Dedifferentiated amniotic fluid mesenchymal stem cell (primary cell): Measurements from ENCODE around the gene RPS4Y2.

Experiments used
- DNase-seq: peaks from one replicate; pipeline ENCODE4 v3.0.0-alpha.2; 2016; ENCODE audit errors: extremely low spot score

Gene RPS4Y2

DNA sequence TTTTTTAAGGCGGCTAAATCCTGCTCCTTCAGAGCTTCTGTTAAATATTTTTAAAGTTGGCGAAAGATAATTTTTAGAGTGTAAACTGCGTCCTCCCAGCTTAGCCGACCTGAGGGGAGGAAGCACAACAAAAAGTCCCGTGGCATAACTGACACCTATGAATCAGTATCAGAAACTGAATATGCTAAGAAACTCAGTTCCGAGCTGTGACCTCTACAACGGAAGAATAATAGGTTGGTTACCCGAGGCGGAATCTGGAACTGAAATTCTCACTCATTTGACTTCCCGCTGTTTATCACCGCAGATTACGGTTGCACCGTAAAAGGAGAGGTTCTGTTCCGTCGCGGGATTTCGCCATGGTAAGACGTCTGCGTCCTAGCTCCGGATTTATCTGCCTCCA lies at the start of gene RPS4Y2:
RPS4Y2 (plus strand) TSS at position 301 of the 400 bp plus-strand sequence; CDS start at position 357, 56 bp downstream.
- DNase-seq, result no peak

DNA sequence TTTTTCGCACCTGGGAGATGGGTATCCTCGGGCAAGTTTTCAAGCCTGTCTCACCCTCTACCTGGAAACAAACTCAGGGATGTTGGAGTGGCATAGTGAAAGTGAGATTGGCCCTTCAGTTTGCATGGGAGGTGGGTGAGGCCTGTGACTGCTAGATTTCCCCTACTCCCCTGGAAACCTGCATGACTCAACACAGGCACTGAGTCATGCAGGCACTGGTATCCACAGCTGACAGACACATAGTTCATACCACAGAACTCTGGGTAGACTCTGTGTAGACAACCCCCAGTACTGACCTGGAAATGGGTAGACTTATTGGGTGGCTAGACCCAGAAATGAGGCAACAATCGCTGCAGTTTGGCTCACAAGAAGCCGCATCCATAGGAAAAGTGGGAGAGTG lies 41.5 kb upstream of the RPS4Y2 start:
- DNase-seq, result no peak

DNA sequence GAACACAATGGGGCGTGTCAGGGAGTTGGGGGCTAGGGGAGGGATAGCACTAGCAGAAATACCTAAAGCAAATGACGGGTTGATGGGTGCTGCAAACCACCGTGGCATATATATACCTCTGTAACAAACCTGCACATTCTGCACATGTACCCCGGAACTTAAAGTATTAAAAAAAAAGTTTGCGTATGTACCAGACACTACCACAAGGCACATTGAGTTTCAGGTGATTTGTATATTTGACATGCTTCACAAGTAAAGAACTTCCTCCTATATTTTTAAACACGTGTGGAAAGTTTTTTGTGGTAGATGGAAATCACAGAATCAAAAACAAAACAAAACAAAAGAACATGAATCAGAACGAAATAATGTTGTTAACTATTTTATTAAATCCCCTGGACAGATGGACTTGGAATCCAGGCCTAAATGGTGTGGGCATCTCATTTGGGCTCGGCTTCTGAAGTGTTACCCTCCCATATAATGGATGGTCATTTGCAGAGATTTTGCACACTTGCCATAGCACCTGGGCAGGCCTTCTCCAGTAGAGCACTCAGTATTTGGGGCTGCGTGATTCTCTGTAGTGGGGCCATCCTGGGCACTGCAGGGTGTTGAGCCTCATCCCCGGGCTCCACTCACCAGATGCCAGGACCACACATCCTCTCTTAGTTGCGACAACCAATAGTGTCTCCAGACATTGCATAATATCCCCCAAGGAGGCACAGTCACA lies 29.6 kb upstream of the RPS4Y2 start:
- no peak for DNase-seq

DNA sequence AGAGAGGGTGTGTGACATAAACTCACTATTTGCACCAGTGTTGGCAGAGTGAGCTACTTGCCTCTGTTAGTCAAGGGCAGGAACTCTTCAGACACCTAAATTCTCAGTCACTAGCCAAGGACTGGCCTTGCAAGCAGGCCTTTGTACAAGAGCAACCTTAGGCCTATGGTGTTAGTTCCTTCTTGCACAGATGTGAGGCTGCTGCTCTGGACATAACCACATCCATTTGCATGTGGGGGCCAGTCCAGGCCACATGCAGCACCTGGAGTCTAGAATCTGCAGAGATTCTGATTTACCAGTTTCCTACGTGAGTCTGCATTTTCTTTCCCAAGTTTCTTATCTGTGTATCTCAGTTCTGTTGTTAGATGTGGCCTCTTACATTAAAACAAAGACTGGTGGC lies 20.7 kb upstream of the RPS4Y2 start:
- no peak for DNase-seq

DNA sequence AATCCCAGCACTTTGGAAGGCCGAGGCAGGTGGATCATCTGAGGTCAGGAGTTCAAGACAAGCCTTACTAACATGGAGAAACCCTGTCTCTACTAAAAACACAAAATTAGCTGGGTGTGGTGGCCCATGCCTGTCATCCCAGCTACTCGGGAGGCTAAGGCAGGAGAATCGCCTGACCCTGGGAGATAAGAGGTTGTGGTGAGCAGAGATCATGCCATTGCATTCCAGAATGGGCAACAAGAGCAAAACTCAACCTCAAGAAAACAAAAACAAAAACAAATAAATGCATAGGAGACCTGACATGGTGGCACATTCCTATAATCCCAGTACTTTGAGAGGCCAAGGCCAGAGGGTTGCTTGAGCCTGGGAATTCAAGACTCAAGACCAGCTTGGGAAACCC lies 16.1 kb upstream of the RPS4Y2 start:
- no peak for DNase-seq

DNA sequence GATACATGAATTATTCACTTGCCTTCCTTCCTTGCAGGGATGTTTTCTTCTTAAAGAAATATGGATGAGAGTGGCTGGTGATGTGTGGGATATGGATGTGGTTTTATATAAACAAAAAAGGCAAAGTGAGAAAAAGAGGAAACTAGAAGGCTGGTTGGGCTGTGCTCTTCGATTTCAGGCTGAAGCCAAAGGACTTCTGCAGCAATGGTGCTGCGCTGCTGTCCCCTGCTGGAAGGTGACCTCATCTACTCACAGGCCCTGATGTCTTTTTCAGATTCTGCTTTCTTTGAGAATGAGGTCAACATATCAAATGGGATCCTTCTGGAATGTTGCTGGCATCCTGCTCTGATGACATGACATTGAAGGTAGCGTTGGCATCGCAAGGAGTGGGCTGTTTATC lies 15.3 kb upstream of the RPS4Y2 start:
- DNase-seq, result no peak

DNA sequence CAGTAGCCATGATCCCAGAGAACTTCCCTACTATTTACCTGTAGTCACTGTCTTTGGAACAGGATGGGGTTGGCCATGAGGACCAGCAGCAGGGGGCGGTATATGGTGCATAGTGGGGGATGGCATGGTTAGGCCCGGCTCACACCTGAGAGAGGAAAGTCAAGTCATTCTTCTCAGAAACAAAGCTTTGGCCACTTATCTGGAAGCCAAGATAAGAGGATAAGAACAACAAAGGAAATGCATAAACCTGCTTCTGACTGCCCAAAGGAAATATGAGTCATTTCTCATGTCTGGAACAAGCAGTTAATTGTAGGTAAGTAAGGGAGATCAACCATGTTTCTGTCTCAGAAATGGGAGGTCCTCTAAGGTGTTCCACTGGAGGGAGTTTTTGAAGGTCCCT lies 10.8 kb upstream of the RPS4Y2 start:
- DNase-seq, result no peak

DNA sequence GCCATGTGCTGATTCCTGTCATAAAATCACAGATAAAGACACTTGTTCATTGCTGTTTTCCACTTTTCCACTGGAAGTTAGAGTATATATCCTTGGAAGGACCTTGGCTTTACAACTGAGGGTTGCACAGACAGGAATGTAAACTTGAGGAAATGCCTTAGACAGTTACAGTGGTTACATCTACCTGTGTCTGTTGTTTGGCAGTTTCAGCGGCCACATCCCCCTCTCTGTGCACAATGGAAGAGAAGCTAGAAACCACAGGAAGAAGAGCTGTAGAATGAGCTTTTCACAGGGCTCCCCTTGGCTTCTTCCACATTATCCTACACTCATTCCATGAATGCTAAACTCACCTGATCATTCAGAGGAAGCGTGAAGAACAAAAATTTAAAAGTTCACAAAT lies 9.0 kb upstream of the RPS4Y2 start:
- DNase-seq, result no peak

DNA sequence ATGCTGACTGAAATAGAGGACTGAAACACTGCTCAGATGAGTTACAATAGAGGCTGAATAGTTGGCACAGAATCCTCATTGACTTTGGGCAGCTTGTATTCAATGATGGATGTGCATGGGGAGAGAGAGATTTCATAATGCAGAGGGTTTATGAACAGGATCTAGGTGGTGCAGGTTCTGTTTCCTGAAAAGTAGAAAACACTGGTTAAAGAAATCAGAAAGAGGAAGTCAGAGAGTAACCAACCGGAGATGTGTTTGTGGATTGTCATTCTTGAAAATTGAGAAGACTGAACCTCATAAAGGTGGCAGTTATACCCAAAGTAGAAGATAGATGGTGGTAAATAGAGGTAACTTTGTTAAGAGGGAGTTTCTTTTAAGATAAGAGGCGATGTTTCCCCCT lies 8.0 kb downstream of the RPS4Y2 start:
- DNase-seq, result no peak

DNA sequence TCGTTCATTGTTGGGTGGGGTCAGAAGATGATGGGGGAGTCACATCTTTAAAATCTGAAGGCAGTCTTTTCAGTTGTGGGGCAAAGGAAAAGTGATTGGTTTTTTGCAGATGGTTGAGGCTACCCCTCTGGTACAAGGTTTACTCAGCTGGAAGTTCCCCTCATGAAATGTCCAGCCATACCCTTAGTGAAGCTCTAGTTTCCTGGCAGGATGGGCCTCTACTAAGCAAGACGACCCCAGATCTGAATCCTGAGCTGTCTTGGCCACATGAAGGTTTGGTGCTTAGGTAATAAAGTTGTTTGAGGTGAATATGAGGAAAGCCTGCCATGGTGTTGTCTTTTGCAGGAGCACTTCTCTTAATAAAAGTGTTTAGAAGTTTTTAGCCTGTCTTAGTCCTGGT lies 9.2 kb downstream of the RPS4Y2 start:
- DNase-seq, result no peak

DNA sequence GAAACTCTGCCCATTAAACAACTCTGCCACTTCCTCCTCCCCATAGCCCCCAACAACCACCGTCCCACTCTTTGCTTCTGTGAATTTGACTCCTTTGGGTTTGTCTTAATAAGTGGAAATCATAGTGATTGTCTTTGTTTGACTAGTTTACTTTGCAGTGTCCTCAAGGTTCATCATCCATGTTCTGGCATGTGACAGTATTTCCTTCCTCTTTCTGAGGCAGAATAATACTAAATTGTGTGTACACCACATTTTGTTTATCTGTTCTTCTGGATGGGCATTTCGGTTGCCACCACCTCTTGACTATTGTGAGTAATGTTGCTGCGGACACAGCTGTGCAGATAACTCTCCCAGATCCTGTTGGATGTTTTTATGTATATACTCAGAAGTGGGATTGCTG lies 14.8 kb downstream of the RPS4Y2 start:
- DNase-seq, result no peak

DNA sequence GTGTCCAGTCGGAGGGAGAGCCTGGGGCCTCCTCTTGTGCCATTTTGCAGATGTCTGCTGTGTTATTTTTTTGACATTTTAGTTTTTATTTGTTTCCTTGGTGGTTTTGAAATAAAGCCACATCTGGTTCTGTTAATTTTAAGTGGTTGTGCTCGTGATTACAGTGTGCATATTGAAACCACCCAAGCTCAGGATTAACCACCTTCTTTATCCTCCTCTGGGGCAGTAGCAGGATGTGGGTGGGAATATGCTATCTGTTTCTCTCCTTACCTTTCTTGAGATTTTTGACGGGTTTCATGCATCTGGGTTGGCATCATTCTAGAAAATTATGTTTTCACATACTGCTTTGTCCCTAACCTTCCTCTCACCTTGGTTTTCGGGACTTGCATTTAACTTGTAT lies 20.2 kb downstream of the RPS4Y2 start:
- DNase-seq, result no peak

DNA sequence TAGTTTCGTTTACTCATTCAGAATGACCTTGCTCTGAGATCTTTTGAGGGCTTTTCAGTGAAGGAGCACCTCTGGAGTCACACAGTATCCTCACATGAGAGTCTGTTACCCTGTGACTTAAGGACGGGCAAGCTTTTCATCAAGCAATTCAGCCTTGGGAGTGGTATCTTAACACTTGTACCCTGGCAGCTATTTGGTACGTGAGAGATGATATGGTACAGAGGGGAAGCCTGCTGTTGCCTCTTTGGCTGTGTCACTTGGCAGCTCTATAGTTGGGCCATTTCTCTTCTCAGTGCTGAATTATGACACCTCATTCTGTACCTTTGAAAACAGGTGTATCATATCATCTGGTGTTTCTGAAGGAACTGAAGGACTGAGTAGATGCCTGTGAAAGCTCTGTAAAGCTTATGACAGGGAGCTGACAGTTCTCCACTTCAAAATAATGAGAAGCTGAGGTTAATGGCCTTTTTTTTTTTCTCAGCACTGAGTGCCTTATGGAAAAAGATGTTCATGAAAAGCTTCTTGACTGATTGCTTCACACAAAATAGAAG lies 24.3 kb downstream of the RPS4Y2 start:
- no peak for DNase-seq

DNA sequence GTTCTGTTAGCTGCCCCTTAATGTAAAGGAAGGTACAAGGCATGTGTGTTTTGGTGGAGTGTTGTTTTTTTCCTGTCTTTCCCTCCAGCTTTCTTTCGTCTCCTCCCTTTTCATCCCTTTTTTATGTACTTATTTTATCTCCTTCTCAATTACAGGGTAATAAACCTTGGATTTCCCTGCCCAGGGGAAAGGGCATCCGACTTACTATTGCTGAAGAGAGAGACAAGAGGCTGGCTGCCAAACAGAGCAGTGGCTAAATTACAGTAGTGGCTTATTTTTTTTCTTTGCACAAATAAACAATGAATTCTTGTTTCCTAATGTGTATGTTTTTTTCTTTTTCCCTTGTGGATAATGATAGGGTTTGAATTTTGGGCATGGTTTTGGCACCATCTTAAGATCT lies 24.9 kb downstream of the RPS4Y2 start:
- DNase-seq, result no peak

DNA sequence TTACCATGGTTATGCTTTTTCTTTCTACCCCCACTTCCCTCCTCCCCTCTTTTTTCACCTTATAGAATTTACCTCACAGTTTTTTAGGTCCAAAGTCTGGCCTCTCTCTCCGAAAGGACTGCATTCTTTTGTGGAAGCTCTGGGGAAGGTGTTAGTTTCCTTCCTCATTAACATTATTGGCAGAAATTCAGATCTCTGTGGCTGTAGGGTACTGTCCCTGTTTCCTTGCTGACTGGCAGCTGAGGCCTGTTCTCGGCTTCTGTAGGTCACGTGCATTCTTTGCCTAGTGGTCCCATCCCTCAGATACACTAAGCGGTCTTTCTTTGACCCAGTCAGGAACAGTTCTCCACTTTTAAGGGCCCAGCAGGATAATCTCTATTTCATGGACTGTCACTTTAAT lies 25.5 kb downstream of the RPS4Y2 start:
- no peak for DNase-seq

DNA sequence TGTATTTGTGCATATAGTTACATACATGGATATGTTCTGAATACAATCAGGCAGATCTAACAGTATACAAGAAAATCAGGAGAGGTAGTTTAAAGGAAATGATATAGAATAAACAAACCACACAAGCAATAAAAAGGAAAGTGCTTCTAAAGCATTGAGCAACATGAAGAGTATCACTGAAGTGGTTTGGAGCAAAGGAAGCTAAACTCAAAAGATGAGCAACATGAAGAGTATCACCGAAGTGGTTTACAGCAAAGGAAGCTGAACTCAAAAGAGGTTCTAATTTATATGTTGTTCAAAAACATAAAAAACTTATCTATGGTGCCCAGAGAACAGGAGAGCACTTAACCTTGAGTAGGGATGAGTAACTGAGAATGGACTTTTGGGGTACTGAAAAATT lies 29.1 kb downstream of the RPS4Y2 start:
- no peak for DNase-seq

DNA sequence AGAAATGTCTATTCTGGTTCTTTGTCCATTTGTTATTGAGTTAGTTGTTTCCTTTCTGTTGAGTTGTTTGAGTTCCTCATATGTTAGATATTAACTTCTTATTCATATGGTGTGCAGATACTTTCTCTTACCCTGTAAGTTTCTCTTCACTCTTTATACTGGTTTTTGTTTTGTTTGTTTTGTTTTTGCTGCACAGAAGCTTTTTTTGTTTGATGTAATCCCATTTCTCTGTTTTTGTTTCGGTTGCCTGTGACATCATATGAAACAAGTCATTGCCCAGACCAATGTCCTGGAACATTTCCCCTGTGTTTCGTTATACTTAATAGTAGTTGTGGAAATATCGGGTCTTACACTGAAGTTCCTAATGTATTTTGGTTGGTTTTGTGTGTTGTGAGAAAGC lies 31.2 kb downstream of the RPS4Y2 start:
- DNase-seq, result no peak

DNA sequence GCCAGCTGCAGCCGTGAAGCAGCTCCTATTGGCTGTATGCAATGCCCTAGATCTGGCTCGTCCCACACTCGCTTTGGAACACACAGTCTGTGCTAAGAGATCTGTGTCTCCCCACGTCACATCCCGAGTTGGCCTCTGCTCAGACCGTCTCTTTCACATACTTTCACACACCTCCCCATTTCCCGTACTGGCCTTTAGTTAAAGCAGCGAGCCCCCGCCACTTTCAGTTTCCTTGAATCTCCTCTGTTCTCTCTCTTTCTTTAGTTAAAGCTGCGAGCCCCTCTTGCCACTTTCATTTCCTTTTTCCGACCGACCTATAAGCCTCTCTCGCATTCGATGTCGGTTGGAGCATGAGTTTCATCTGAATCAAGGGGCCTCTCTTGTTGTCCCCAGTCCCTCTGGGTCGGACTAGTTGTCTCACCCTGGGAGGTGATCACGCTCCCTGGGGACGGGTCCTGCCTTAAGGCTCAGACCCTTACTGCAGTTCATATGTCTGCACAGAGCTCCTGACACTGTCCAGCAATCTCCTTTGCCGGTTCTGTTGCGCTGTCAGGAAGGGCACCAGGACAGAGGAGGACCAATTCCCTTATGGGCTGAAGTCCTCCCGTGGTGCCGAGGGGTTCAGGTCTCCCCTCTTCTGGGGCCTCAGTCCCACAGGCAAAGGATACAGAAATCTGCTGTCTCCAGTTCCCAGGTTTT lies 42.6 kb downstream of the RPS4Y2 start:
- no peak for DNase-seq

DNA sequence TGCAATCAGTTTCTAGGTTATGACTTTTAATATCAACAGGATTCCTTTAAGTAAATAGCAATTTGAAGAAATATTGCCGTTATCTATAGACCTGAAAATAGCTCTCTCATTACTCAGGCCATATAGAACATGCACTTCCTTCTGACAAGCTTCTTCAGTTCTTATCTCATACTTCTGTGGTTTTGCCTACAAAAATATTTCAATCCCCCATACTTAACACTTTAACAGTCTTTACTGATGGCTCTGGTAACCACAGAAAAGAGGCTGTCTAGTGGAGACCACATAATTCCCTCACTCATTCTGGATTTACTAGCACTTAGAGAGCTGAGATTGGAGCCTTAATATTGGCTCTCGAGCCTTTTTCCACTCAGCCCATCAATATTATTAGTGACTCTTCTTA lies 46.8 kb downstream of the RPS4Y2 start:
- no peak for DNase-seq

DNA sequence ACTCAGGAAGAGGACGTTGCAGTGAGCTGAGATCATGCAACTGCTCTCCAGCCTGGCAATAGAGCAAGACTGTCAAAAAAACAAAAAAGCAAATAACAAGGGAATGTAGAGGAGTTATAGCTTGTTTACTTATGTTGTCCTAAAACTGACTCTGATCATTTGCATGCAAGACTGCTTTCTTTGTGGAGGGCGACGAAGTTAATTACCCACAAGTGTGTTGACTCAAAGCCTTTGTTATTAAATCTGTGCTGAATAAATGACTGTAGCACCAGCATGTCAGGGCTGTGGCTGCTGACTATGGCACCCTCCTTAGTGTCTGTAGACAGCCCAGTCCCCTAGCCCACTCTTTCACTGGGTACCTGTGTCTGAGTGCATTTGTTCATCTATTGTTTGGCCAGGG lies 50.3 kb downstream of the RPS4Y2 start:
- DNase-seq, result no peak

DNA sequence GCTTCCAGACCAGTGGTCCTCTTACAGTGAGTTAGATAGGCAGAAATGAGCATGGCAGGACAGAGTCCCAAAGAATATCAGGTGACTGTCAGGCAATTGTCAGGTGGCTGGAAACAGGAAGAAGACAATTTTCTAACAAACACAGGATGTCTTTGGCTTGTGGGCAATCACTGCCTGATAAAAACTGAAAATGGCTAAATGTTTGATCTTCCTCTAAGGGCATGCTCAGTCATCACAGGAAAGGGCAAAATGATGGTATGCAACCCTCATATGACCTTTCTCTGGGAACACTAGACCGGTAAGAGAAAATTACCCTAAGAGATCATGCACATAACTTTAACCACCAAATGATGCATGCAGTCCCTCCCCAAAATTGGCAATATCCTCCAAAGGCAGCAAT lies 57.6 kb downstream of the RPS4Y2 start:
- DNase-seq, result no peak

DNA sequence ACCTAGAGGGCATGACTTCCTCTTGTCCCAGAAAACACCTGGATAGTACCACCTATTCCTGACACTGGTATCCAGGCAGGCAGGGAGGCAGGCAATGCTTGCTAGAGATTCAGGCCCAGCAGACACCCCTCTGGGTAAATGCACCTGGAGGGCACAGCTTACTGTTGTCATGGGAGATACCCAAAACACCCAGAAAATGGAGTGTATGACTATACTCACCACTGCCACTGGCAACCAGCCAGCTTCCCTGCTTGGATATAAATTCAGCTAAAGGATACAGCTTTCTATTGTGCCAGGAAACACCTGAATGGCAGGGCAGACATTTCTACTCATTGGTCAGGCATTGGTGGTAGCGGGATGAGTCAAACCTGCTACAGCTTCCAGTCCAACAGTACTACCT lies 58.9 kb downstream of the RPS4Y2 start:
- DNase-seq, result no peak

DNA sequence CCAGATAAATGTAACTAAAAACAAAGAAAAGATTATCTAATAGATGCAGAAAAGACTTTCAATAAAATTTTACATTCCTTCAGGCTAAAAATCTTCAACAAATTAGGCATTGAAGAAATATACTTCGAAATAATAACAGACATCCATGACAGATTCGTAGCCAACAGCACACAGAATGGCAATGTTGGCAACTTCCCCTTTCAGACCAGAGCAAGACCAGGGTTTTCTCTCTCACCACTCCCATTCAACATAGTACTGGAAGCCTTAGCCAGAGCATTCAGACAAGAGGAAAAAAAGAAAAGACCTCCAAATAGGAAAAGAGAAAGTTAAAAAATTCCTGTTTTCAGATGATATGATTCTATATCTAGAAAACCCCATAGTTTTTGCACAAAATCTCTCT lies 61.2 kb downstream of the RPS4Y2 start:
- DNase-seq, result no peak
